B cell (primary cell): ENCODE data around the gene HTN1.

Source experiments
- CTCF ChIP-seq: fragments of 200-600 bp; IDR thresholded peaks from one replicate; pipeline ENCODE4 v1.8.0; 2022; ENCODE audit warnings: antibody characterized with exemption, mild to moderate bottlenecking
- EZH2 ChIP-seq: IDR thresholded peaks from 2 replicates; pipeline ENCODE4 v1.6.1; 2012; ENCODE audit warnings: borderline replicate concordance, low read depth, mild to moderate bottlenecking, moderate library complexity, low read length; ENCODE audit not compliant: insufficient read depth, poor library complexity, severe bottlenecking

- TF ChIP-seq CTCF (no peak), EZH2 (no peak)
Observed at GRCh38 chr4:70027011-70027410, 23.2 kb upstream of the HTN1 start.
